ENCODE results near the gene SEPHS1. TPM values are rescaled to one million over a fixed set of nuclear protein-coding genes. Genes with fewer than 3 reads are reported as not detected.
"Not testable (repeated sequence)": the region's sequence is repeated elsewhere in the genome, so short reads cannot be mapped to it uniquely, and the experiment has no call there.

The SEPHS1 gene
- 77.1 and 134 TPM in 2 replicates for total RNA-seq (2014; rRNA removed; shearing (Covaris generic))

- DNase-seq (ENCODE audit: low spot score): peak; percentile 75
- in situ Hi-C loops (cut with HindIII; ENCODE audit: low sequenced_read_pairs): no loop called here
Measured at GRCh38 chr10:13348216-13349017, at the start of gene SEPHS1. Gene SEPHS1, minus strand, starts transcription at chr10:13348293. Its CDS starts 3,343 bp downstream, at chr10:13344950.

GRCh38 chr10:13397052-13397451 is 49.0 kb upstream of the SEPHS1 start:
- in situ Hi-C loops (cut with HindIII; ENCODE audit: low sequenced_read_pairs): no loop called here

GRCh38 chr10:13396369-13396768 is 48.3 kb upstream of the SEPHS1 start:
- DNase-seq (ENCODE audit: low spot score): no peak
- in situ Hi-C loops (cut with HindIII; ENCODE audit: low sequenced_read_pairs): no loop called here

More at GRCh38 chr10:13397052-13397451, 49.0 kb upstream of the SEPHS1 start:
- DNase-seq (ENCODE audit: low spot score): no peak

- in situ Hi-C loops (cut with HindIII; ENCODE audit: low sequenced_read_pairs): no loop called here
- DNase-seq (ENCODE audit: low spot score): no peak
Measured at GRCh38 chr10:13395540-13395939, 47.4 kb upstream of the SEPHS1 start.

GRCh38 chr10:13393640-13394039 is 45.5 kb upstream of the SEPHS1 start:
- no peak for DNase-seq (ENCODE audit: low spot score)
- in situ Hi-C loops (cut with HindIII; ENCODE audit: low sequenced_read_pairs): no loop called here

- in situ Hi-C loops (cut with HindIII; ENCODE audit: low sequenced_read_pairs): no loop called here
- DNase-seq (ENCODE audit: low spot score): no peak
Measured at GRCh38 chr10:13392701-13393100, 44.6 kb upstream of the SEPHS1 start.

GRCh38 chr10:13390604-13391522 is 42.8 kb upstream of the SEPHS1 start:
- DNase-seq (ENCODE audit: low spot score): peak; percentile 11
- in situ Hi-C loops (cut with HindIII; ENCODE audit: low sequenced_read_pairs): no loop called here

- in situ Hi-C loops (cut with HindIII; ENCODE audit: low sequenced_read_pairs): no loop called here
- no peak for DNase-seq (ENCODE audit: low spot score)
Measured at GRCh38 chr10:13388478-13389230, 40.6 kb upstream of the SEPHS1 start.

- no peak for DNase-seq (ENCODE audit: low spot score)
- in situ Hi-C loops (cut with HindIII; ENCODE audit: low sequenced_read_pairs): no loop called here
Measured at GRCh38 chr10:13386021-13386420, 37.9 kb upstream of the SEPHS1 start.

- in situ Hi-C loops (cut with HindIII; ENCODE audit: low sequenced_read_pairs): no loop called here
- DNase-seq (ENCODE audit: low spot score): no peak
Measured at GRCh38 chr10:13383399-13383761, 35.3 kb upstream of the SEPHS1 start.

- peak; percentile 18 for DNase-seq (ENCODE audit: low spot score)
Measured at GRCh38 chr10:13382703-13383398, 34.8 kb upstream of the SEPHS1 start.

GRCh38 chr10:13379061-13379460 is 31.0 kb upstream of the SEPHS1 start:
- DNase-seq (ENCODE audit: low spot score); in situ Hi-C loops (cut with HindIII; ENCODE audit: low sequenced_read_pairs): not testable (repeated sequence)

More at GRCh38 chr10:13382703-13383398, 34.8 kb upstream of the SEPHS1 start:
- in situ Hi-C loops (cut with HindIII; ENCODE audit: low sequenced_read_pairs): no loop called here

GRCh38 chr10:13376746-13377145 is 28.7 kb upstream of the SEPHS1 start:
- in situ Hi-C loops (cut with HindIII; ENCODE audit: low sequenced_read_pairs): no loop called here
- DNase-seq (ENCODE audit: low spot score): no peak

GRCh38 chr10:13376297-13376696 is 28.2 kb upstream of the SEPHS1 start:
- no peak for DNase-seq (ENCODE audit: low spot score)
- in situ Hi-C loops (cut with HindIII; ENCODE audit: low sequenced_read_pairs): no loop called here

- in situ Hi-C loops (cut with HindIII; ENCODE audit: low sequenced_read_pairs): no loop called here
- DNase-seq (ENCODE audit: low spot score): no peak
Measured at GRCh38 chr10:13375791-13376190, 27.7 kb upstream of the SEPHS1 start.

GRCh38 chr10:13373644-13374043 is 25.6 kb upstream of the SEPHS1 start:
- no peak for DNase-seq (ENCODE audit: low spot score)
- in situ Hi-C loops (cut with HindIII; ENCODE audit: low sequenced_read_pairs): no loop called here

GRCh38 chr10:13372524-13372923 is 24.4 kb upstream of the SEPHS1 start:
- no peak for DNase-seq (ENCODE audit: low spot score)
- in situ Hi-C loops (cut with HindIII; ENCODE audit: low sequenced_read_pairs): no loop called here

GRCh38 chr10:13371897-13372470 is 23.9 kb upstream of the SEPHS1 start:
- peak; percentile 81 for DNase-seq (ENCODE audit: low spot score)
- in situ Hi-C loops (cut with HindIII; ENCODE audit: low sequenced_read_pairs): no loop called here
